KBM-7 (cell line): ENCODE measurements around the gene MAGI2.
"Not testable (repeated sequence)": the region's sequence is repeated elsewhere in the genome, so short reads cannot be mapped to it uniquely, and the experiment has no call there.

Source experiments
- DNase-seq: peaks from one replicate; pipeline ENCODE4 v3.0.0-alpha.2; 2015
- in situ Hi-C: fragments of 300-500 bp; cut with MboI; formaldehyde crosslinking; loops from 2 replicates; pipeline ENCODE4 v1.14.3; 2020; ENCODE audit warnings: low sequenced_read_pairs, low pct_unique_long_range_greater_than_20kb, mixed read lengths

The MAGI2 gene

DNA sequence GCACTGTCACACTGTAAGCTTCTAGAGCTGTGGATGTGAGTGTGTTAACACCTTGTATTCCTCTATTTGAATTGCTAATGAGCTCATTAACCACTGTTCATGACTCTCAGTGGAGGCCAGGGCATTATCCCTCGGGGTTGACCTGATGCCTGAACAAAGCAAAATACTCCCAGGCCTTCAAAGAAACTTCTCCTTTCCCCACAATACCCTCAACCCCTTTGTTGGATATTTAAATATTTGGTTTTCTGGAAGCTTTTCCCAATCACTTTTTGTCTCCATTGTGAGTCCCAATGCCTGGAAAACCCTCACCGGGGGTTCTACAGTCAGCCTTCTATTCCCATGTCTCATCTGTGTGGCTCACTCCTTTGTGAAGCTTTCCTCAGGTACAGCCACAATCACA, 874.8 kb downstream of the MAGI2 start:
- in situ Hi-C loops = no loop called here
- no peak for DNase-seq

DNA sequence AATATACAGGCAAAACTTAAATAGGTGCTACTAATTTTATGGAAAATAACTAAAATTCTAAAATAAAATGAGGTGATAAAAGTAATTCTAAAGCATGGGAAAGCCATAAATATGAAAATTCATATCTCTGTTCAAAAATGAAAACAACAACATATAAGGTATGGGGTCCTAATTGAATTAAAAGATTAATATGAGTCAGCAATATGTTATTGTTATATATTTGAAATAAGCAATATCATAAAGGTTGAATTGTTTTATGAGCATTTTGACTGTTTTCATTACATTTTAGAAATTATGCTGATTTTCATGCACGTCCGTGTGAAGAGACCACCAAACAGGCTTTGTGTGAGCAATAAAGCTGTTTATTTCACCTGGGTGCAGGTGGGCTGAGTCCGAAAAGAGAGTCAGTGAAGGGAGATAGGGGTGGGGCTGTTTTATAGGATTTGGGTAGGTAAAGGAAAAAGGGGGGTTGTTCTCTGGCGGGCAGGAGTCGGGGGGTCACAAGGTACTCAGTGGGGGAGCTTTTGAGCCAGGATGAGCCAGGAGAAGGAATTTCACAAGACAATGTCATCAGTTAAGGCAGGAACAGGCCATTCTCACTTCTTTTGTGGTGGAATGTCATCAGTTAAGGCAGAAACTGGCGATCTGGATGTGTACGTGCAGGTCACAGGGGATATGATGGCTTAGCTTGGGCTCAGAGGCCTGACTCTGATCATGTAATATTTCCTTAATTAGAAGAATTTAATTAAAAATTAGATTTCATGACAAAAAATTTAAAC, 876.1 kb downstream of the MAGI2 start:
- in situ Hi-C loops, DNase-seq: not testable (repeated sequence)

DNA sequence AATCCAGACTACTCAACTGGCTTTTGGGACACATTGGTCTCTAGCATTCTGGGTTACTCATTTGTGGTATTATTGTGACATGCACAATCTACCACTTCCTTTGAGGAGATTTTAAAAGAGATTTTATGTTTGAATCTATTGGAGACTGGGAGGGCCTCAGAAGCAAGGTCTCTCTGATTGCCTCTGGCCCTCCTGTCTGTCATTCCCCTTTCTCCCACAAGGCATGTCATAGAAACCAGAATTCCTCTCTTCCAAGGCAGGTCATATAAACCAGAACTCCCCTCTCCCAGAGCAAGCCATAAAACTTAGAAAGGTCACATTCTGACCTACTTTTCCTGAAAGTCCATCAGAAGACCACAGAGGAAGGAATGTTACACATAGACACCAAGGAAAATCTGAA, 877.2 kb downstream of the MAGI2 start:
- in situ Hi-C loops = no loop called here
- DNase-seq = no peak

DNA sequence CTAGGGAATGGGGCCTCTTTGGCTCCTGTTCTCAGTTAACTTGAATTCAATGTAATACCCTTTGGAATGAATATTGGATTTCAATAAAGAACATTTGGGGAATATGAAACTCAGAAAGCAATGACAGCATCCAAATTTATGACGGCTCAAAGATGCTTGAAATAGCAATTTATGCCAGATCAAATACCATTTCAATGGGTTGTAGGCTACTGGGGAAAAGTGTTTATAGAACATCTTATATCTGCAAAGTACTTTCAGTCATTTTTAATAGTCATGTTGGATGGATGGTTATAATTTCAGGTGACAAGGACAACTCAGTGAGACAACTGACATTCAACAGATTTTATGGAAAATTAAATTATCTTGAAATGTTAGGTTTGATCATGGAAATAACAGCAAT, 882.2 kb downstream of the MAGI2 start:
- in situ Hi-C loops = no loop called here
- DNase-seq = no peak

DNA sequence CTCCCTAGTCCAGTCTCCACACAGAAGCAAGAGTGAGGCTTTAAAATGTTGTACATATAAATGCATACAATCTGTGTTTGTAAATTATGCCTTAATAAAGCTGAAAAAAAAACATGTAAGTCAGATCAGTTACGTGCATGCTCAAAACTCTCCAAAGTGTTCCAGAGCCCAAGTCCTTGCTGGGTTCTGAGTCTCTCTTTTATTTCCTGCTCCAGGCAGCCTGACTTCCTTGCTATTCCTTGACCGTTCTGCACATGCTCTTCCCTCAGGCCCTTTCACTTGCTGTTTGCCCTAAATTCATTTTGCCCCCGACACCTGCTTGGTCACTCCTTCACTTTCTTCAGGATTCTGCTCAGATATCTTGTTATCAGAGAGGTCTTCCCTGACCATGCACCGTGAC, 884.8 kb downstream of the MAGI2 start:
- in situ Hi-C loops = no loop called here
- no peak for DNase-seq

DNA sequence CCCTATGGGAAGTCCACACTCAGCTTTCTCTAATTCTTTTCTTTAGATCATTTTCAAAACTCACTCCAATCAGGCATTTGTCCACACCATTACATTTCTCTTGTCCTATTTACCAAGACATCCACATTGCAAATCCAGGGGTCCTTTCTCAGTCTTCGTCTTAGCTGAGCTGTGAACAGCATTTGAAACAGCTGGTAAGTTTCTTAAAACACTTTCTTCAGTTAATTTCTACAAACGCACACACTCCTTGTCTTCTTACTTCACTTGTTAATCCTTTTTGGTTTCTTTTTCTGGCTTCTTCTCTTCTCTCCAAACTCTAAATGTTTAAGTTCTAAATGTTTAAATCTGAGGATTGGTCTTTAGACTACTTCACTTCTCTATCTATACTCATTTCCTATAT, 885.6 kb downstream of the MAGI2 start:
- in situ Hi-C loops = no loop called here
- DNase-seq = no peak

DNA sequence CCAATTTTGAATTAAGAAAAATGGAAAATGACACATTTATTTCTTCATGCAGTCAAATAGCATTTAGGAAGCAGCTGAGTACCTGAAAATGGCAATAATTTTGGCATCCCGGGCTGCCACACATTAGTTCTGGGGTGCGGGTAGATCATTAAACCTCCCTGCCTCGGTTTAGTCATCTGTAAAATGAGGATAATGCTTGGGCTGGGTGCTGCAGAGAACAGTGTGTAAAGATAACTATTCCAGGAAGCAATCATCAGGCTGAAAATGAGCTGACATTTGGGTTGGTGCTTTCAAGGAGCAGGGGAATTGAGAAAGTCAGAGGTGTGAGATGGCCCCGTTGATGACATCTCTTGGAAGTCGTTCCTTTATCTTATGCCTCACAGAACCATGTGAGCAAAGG, 887.7 kb downstream of the MAGI2 start:
- no peak for DNase-seq
- in situ Hi-C loops = no loop called here

DNA sequence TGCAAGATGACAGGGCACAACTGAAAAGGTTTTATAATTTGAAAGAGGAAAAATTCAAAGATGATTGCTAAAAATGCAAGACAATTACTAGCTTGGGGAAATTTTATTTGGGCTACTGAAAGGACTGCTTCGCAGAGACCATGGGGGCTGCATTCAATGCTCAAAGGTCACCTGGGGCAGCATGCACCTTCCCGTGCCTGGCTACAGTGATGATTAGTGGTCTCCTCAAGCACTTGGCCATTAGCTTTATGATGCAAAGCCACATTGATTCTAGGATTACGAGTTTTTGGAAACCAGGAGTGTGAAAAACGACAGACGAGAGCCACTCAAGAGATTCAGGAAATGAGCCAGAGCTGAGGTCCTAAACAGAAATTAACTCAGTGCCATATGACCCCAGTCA, 890.3 kb downstream of the MAGI2 start:
- no peak for DNase-seq
- in situ Hi-C loops = no loop called here

DNA sequence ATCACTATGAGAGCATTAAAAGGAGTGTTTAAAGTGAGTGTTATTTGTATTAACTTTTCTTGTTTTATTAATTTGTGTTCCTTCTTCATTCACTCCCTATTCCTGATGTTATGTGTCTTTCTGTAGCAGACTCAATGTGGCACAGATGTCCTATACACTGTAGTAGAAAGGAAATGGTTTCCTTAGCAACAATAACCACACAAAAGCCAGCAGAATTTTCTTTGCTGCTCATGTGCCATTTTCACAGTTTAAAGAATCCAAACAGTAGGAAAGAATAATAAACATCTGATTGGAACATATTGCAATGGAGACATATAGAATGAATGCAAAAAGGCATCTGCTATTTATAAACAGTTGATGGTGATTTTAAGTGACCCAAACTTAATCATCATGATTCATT, 891.3 kb downstream of the MAGI2 start:
- in situ Hi-C loops = no loop called here
- no peak for DNase-seq

DNA sequence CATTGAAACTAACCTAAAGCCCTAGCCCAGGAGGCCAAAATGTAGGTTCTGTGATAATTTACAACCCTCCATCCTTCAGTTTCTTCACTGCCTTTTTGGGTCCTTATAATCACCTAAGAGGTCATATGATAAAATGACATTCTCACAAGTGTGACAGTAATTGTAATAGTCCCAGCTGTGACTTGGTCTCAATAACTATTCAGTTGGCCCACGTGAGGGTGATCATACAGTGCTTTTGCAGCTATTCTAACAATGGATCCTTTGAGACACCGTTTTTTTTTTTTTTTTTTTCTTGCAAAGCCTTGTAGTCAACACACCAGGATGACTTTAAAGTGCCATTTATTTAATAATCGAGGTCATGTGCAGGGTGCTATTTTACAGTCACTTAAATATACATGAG, 894.9 kb downstream of the MAGI2 start:
- in situ Hi-C loops = no loop called here
- no peak for DNase-seq

DNA sequence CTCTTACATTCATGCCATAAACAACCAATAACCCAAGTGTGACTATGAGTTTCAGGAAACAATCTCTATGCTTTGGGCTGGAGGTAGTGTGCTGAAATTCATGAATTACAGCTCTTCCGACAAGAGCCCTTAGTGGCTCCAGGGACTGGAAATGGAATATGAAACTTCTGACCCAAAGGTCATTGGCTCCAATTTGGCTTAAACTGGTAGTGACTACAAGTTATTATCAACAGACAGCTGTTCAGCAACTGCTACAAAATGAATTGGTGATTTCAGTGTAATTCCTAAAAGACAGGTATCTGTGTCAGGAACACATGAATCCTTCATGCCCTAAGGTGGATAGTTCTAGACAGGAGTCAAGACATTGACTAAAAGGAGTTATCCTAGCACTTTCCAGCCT, 909.5 kb downstream of the MAGI2 start:
- DNase-seq = no peak
- in situ Hi-C loops = no loop called here

DNA sequence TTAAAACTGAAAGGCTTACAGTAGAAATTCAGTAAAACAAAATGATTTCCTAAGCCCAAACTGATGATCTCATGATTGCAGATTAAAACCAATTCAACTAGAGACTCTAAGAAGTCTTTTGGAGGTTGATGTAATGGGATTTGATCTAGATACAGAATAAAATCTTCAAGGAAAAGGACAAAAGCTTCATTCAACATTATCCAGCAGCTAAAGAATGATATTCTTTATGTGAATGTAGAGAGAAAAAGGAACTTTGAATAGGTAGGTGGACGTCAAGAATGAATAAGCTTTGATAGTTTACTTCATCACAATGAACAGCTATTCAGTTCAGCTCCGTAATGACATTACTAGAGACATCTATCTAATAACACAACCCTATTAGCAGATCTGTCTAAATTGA, 910.5 kb downstream of the MAGI2 start:
- no peak for DNase-seq
- in situ Hi-C loops = no loop called here

DNA sequence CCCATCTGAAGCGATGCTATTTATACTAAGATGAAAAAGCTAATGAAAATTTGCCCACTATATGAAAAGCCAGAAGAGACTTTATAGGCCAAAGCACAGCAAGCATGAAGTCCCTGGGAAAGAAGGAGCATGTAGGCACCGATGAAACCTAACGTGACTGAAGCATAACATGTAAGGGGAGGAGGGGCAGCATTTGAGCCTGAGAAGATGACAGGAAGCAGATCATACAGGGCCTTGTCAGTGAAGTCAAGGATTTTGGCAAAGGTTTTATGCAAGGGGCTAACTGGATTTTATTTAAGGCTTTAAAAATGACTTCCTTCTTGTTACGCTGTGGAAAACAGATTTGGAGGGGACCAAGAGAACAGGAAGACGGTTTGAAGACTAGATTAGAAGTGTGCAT, 910.9 kb downstream of the MAGI2 start:
- DNase-seq = no peak
- in situ Hi-C loops = no loop called here

DNA sequence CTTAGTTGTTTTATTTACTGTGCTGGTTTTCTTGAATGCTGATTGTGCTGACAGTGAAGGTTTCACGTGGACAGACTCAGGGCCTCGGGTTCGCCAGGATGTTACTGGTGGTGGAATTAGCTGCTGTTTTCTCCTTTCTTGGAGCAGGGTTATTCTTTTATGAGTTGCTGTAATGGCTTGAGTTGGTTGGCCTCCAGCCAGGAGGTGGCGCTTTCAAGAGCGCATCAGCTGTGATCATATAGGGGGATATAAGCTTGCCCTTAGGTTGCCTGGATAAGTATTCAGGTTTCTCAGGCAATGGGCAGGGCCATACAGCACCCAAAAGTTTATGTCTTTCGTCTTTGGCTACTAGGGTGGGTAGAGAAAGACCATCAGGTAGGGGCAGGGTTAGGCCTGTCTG, 913.6 kb downstream of the MAGI2 start:
- in situ Hi-C loops = no loop called here

DNA sequence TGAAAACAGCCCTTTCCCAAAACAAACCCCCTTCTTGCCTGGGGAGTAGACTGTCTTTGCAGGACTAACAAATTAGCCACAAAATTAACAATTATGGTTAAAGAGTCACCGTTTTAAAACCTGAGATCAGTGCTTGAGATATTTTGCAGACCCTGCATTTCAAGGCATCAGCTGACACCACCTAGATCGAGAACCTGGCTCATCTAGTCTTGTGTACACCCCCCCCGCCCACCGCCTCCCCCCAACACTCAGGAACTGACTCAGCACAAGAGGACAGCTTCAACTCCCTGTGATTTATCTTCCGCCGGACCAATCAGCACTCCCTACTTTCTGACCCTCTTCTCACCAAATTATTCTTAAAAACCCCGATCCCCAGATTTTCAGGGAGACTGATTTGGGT, 917.8 kb downstream of the MAGI2 start:
- in situ Hi-C loops = no loop called here

More for the DNA sequence above, 913.6 kb downstream of the MAGI2 start:
- no peak for DNase-seq

DNA sequence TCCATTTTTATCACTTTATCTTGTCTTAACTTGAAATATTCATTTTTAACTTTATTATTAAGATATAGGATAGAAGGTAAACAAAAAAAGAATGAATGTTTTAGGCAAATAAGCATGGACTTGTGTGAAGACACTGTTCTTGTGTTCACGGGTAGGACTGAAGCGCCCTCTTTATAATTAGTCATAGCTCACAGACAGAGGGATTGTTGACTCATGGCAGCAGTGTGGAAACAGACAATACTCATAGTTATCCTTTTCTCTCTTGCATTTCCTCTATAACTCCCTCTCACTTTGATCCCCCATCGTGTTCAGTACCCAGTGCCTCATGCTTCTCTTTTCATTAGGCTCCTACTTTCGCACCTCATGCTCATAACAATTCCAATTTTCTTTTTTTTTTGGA, 923.1 kb downstream of the MAGI2 start:
- in situ Hi-C loops = no loop called here
- DNase-seq = no peak

More for the DNA sequence above, 917.8 kb downstream of the MAGI2 start:
- no peak for DNase-seq

DNA sequence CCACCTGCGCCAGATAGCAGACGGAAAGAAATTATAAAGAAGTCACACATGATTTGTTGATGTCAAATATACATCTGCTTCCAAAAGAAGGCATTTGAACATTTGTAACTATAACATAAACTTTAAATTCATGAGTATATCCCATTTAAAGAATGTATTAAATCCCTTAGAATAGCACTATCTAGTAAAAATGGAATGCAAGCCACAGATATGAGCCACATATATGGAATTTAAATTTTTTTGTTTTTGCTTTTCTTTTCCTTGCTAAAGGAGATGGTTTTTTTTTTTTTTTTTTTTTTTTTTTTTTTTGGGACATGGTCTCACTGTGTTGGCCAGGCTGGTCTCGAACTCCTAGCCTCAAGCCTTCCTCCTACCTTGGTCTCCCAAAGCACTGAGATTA, 924.1 kb downstream of the MAGI2 start:
- in situ Hi-C loops = no loop called here

DNA sequence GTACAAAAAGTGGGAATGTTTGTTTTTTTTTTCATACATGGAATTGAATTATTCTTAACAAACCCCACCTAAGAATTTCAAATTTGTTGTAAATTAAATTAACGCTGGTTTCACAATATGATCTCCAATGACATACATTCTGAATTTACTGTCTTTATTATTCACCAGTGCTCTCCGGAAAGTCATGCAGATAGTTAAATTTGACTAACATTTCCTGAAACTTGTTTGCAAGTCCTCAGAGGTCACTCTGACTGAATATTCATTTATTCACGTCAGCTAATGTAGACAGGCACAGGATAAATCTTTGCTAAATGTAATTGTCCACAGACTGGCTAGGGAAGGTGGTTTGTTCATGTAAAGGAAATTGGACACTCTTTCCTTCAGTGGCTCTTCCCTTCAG, 924.5 kb downstream of the MAGI2 start:
- no peak for DNase-seq
- in situ Hi-C loops = no loop called here

More for the DNA sequence above, 924.1 kb downstream of the MAGI2 start:
- no peak for DNase-seq

DNA sequence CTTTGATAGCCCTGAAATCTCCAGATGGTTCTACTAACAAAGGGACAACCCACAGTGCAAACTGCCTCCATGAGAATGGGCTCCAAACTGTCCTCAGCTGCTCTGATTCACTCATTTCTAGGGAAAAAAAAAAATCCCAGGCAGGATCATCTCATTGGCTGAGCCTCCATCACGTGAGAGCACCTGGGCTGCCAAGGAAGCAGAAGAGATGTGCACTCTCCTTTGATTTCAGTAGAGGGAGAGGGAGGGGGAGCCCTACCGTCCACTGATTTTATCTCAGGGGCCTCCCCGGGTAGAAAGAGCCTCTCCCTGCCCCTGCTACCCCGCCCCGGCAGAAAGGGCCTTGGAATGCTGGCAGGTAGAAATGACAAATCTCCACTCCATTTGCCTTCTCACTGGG, 929.5 kb downstream of the MAGI2 start:
- in situ Hi-C loops = no loop called here

DNA sequence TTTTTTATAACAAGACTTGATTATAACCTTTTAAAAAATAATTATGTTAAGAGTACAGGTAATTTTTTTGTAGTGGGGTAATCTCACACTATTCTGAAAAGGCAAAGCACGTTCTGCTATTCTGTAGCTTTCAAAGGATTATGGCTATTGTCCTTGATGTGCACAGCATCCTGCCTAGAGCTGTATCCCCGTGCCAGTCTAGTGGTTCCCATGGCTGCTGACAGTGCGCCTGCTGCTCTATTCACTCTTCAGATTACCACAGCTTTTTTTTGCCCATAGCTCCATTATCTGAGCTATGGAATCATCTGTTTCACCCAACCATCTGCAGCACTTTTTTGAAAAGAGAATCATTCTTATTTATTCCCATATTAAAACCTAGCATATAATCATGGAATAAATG, 931.5 kb downstream of the MAGI2 start:
- in situ Hi-C loops = no loop called here
- no peak for DNase-seq

More for the DNA sequence above, 929.5 kb downstream of the MAGI2 start:
- no peak for DNase-seq

DNA sequence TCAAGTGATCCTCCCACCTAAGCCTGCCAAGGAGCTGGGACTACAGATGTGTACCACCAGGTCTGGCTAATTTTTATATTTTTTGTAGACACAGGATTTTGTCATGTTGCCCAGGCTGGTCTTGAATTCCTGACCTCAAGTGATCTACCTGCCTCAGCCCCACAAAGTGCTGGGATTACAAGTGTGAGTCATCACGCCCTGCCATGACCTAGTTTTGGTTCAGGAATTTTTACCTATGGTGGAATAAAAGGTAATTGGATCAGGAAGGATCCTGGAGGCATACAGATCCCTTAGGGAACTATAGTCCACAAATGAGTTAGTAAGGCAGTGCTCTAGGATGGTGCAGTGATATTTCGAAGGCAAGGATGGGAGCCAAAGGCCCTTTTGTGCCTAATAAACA, 937.0 kb downstream of the MAGI2 start:
- DNase-seq = no peak
- in situ Hi-C loops = no loop called here
